ENCODE measurements around the gene LAMA2. TPM values are rescaled to one million over a fixed set of nuclear protein-coding genes. Genes with fewer than 3 reads are reported as not detected.

LAMA2 gene
- total RNA-seq, 1 donor from 2014 or later = 0.27 TPM

- Mint-ChIP-seq H3K27me3 (no peaks in the 10 kb centered on the region), H3K27ac (no peak overlapping the region), H3K4me3 (no peak overlapping the region), H3K9me3 (no peaks in the 10 kb centered on the region), H3K4me1 (no peaks in the 10 kb centered on the region), H3K36me3 (ENCODE audit: low read depth) (no peaks in the 10 kb centered on the region)
- intact Hi-C loops (cut with micrococcal nuclease) = no loop called here
- POLR2A ChIA-PET = no interaction called here
- no peak for ATAC-seq (ENCODE audit: low read depth)
- CTCF ChIA-PET = no interaction called here
- no peak for DNase-seq
- no peak for TF ChIP-seq CTCF (IDR thresholded peaks at IDR 0.05)
These were observed 630.5 kb downstream of the LAMA2 start for GRCh38 chr6:129513471-129513870.

- H3K27me3 Mint-ChIP-seq = no peaks in the 10 kb centered on the region
- no peaks in the 10 kb centered on the region for H3K9me3 Mint-ChIP-seq
- DNase-seq (no peak), ATAC-seq (ENCODE audit: low read depth) (no peak)
- intact Hi-C loops (cut with micrococcal nuclease) = no loop called here
- no peaks in the 10 kb centered on the region for H3K4me1 Mint-ChIP-seq
- CTCF ChIA-PET = no interaction called here
- POLR2A ChIA-PET = no interaction called here
- TF ChIP-seq CTCF (IDR thresholded peaks at IDR 0.05) = no peak
- H3K27ac Mint-ChIP-seq = no peak overlapping the region
- H3K36me3 Mint-ChIP-seq (ENCODE audit: low read depth) = no peaks in the 10 kb centered on the region
- no peak overlapping the region for H3K4me3 Mint-ChIP-seq
These were observed 632.1 kb downstream of the LAMA2 start for GRCh38 chr6:129515004-129515403.

GRCh38 chr6:129516005-129516404 lies 633.1 kb downstream of the LAMA2 start:
- DNase-seq (no peak), ATAC-seq (ENCODE audit: low read depth) (no peak)
- H3K27me3 Mint-ChIP-seq = no peaks in the 10 kb centered on the region
- H3K4me1 Mint-ChIP-seq = no peaks in the 10 kb centered on the region
- no peak overlapping the region for H3K4me3 Mint-ChIP-seq
- intact Hi-C loops (cut with micrococcal nuclease) = no loop called here
- no peaks in the 10 kb centered on the region for H3K36me3 Mint-ChIP-seq (ENCODE audit: low read depth)
- no peak for TF ChIP-seq CTCF (IDR thresholded peaks at IDR 0.05)
- POLR2A ChIA-PET = no interaction called here
- CTCF ChIA-PET = no interaction called here
- no peaks in the 10 kb centered on the region for H3K9me3 Mint-ChIP-seq
- no peak overlapping the region for H3K27ac Mint-ChIP-seq

GRCh38 chr6:129516787-129517186 lies 633.8 kb downstream of the LAMA2 start:
- ATAC-seq (ENCODE audit: low read depth) (no peak), DNase-seq (no peak)
- Mint-ChIP-seq H3K36me3 (ENCODE audit: low read depth) (no peaks in the 10 kb centered on the region), H3K27me3 (no peaks in the 10 kb centered on the region), H3K4me1 (no peaks in the 10 kb centered on the region), H3K4me3 (no peak overlapping the region), H3K9me3 (no peaks in the 10 kb centered on the region), H3K27ac (no peak overlapping the region)
- ChIA-PET CTCF (no interaction called here), POLR2A (no interaction called here)
- TF ChIP-seq CTCF (IDR thresholded peaks at IDR 0.05) = no peak
- intact Hi-C loops (cut with micrococcal nuclease) = no loop called here

- Mint-ChIP-seq H3K4me3 (no peak overlapping the region), H3K36me3 (ENCODE audit: low read depth) (no peaks in the 10 kb centered on the region), H3K27ac (no peak overlapping the region), H3K9me3 (no peaks in the 10 kb centered on the region), H3K27me3 (no peaks in the 10 kb centered on the region), H3K4me1 (no peaks in the 10 kb centered on the region)
- POLR2A ChIA-PET = no interaction called here
- intact Hi-C loops (cut with micrococcal nuclease) = no loop called here
- CTCF ChIA-PET = no interaction called here
- ATAC-seq (ENCODE audit: low read depth) (no peak), DNase-seq (no peak)
- TF ChIP-seq CTCF (IDR thresholded peaks at IDR 0.05) = no peak
These were observed 634.4 kb downstream of the LAMA2 start for GRCh38 chr6:129517288-129517687.
